Tibial nerve (tissue), 4 donors: ENCODE measurements around the gene LENEP. TPM values are rescaled to one million over a fixed set of nuclear protein-coding genes. Genes with fewer than 3 reads are reported as not detected.

Source experiments
- DNase-seq, 2 donors: peaks; one replicate each; pipeline ENCODE4 v3.0.0-alpha.2; 2019; ENCODE audit warnings: low spot score in 2 of 2
- H3K27ac ChIP-seq, 4 donors: fragments of 200-600 bp; sonication (generic) in 3 of 4; one replicate each; pipeline ENCODE4 v1.5.1; 2017 to 2019; ENCODE audit warnings: mild to moderate bottlenecking in 1 of 4
- H3K27me3 ChIP-seq, 2 donors: fragments of 200-600 bp; sonication (generic) in 1 of 2; one replicate each; pipeline versions ENCODE4 v1.5.1 to v1.6.0; 2017 to 2019
- H3K36me3 ChIP-seq, 3 donors: fragments of 200-600 bp; sonication (generic); one replicate each; pipeline ENCODE4 v1.5.1; 2018 to 2019
- H3K4me1 ChIP-seq, 4 donors: fragments of 200-600 bp; sonication (generic) in 3 of 4; one replicate each; pipeline ENCODE4 v1.5.1; 2017 to 2019
- H3K4me3 ChIP-seq, 4 donors: fragments of 200-600 bp; sonication (generic) in 3 of 4; one replicate each; pipeline ENCODE4 v1.5.1; 2017 to 2019; ENCODE audit warnings: mild to moderate bottlenecking in 1 of 4, moderate library complexity in 1 of 4
- H3K9me3 ChIP-seq, 4 donors: fragments of 200-600 bp; sonication (generic) in 3 of 4; one replicate each; pipeline ENCODE4 v1.5.1; 2017 to 2019
- EP300 ChIP-seq, 2 donors: sonication (generic); formaldehyde crosslinking; IDR thresholded peaks; one replicate each; pipeline ENCODE4 v1.6.1; 2017; ENCODE audit warnings: antibody characterized with exemption in 2 of 2, mild to moderate bottlenecking in 1 of 2
- POLR2A ChIP-seq, 2 donors: fragments of 450-650 bp; IDR thresholded peaks; one replicate each; pipeline ENCODE4 v1.6.1; 2017; ENCODE audit warnings: antibody characterized with exemption in 2 of 2, mild to moderate bottlenecking in 2 of 2, moderate library complexity in 2 of 2
- WGBS, 2 donors: methylation state at CpG; one replicate each; pipeline ENCODE4 v1.1.5; 2018; 5-methylcytosine and 5-hydroxymethylcytosine counted together
- total RNA-seq, 4 donors: library from RNA; depleted of rRNA; stranded (reverse); fragments of >200 nt; gene quantifications; one replicate each; pipeline ENCODE4 v1.1.0, GENCODE V29; 2016
- TF ChIP-seq, protein P1 (sequence below), 5 experiments: fragments of 200-600 bp in 3 of 5; fragments of 450-650 bp in 2 of 5; sonication (generic) in 3 of 5; IDR thresholded peaks; one replicate each; pipeline ENCODE4 v1.5.1; 2016 to 2019; ENCODE audit warnings: antibody characterized with exemption in 5 of 5, mild to moderate bottlenecking in 3 of 5, moderate library complexity in 2 of 5

LENEP gene
- total RNA-seq, 4 donors from 2014 or later = 1.5 TPM; not detected in 3

- Histone ChIP-seq H3K27ac (peak overlapping the region in 1 of 4 donors; percentile 52), H3K36me3 (peaks cover 0 to 59% (median 9%) of the 10 kb centered on the region in 3 donors), H3K9me3 (no peaks in the 10 kb centered on the region), H3K27me3 (no peaks in the 10 kb centered on the region), H3K4me1 (peaks cover 0 to 38% (median 17%) of the 10 kb centered on the region in 4 donors), H3K4me3 (no peak overlapping the region)
- DNase-seq = no peak
- TF ChIP-seq POLR2A (IDR thresholded peaks at IDR 0.05) (no peak), EP300 (IDR thresholded peaks at IDR 0.05) (no peak)
- TF ChIP-seq, protein P1, sequence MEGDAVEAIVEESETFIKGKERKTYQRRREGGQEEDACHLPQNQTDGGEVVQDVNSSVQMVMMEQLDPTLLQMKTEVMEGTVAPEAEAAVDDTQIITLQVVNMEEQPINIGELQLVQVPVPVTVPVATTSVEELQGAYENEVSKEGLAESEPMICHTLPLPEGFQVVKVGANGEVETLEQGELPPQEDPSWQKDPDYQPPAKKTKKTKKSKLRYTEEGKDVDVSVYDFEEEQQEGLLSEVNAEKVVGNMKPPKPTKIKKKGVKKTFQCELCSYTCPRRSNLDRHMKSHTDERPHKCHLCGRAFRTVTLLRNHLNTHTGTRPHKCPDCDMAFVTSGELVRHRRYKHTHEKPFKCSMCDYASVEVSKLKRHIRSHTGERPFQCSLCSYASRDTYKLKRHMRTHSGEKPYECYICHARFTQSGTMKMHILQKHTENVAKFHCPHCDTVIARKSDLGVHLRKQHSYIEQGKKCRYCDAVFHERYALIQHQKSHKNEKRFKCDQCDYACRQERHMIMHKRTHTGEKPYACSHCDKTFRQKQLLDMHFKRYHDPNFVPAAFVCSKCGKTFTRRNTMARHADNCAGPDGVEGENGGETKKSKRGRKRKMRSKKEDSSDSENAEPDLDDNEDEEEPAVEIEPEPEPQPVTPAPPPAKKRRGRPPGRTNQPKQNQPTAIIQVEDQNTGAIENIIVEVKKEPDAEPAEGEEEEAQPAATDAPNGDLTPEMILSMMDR (IDR thresholded peaks at IDR 0.05) = no peak
- 74 to 80% methylated on average over 10 of the region's 17 CpGs for WGBS, 2 donors
These were observed 47.2 kb upstream of the LENEP start for GRCh38 chr1:154945962-154946850.

- no peaks in the 10 kb centered on the region for H3K27me3 ChIP-seq
- no peaks in the 10 kb centered on the region for H3K9me3 ChIP-seq
- H3K36me3 ChIP-seq = peaks cover 0 to 67% (median 10%) of the 10 kb centered on the region in 3 donors
- H3K4me3 ChIP-seq = no peak overlapping the region
- DNase-seq = no peak
- TF ChIP-seq, protein P1 (IDR thresholded peaks at IDR 0.05) = no peak
- no peak for TF ChIP-seq EP300 (IDR thresholded peaks at IDR 0.05)
- no peak for TF ChIP-seq POLR2A (IDR thresholded peaks at IDR 0.05)
- peaks cover 0 to 37% (median 19%) of the 10 kb centered on the region in 4 donors for H3K4me1 ChIP-seq
- no peak overlapping the region for H3K27ac ChIP-seq
- WGBS, 2 donors = 93% methylated on average over 10 to 11 of the region's 11 CpGs
These were observed 45.3 kb upstream of the LENEP start for GRCh38 chr1:154948079-154948478.

DNA sequence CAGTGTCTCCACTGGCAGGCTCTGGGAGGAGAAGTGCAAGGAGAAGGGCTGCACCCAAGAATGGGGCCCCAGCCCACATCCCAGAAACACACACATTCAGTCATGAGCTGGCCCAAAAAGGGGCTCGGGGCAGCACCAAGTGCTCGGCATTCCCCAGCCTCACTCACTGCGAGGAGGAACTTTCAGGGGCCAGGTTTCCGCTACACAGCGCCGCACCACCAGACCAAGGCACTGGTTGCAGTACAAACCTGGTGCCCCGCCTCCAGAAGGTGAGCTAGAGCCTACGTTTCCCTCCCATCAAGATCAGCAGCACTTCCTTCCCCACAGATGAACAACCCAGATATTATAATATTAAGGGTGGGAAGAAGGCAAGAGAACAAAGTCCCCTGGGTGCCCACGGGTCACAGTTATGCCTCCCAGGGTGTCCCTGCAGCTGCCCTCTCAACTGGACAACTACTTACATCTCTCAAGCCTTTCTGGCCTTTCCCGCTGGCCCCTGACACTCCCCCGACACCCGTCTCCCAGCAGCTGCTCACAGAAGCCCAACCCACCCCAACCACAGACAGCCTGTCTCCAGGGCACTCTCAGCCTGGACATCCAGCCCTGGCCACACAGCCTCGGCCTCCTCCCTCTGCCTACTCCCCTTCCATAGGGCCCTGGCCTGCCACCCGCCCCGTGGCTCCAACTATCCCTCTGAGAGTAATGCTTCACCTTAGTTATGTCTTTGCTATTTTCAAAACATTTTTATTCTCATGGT, 41.3 kb upstream of the LENEP start:
- 62 to 67% methylated on average over 14 to 15 of the region's 15 CpGs for WGBS, 2 donors
- Histone ChIP-seq H3K36me3 (peaks cover 0 to 42% (median 6%) of the 10 kb centered on the region in 3 donors), H3K4me1 (peaks cover 0 to 52% (median 41%) of the 10 kb centered on the region in 4 donors), H3K4me3 (no peak overlapping the region), H3K9me3 (no peaks in the 10 kb centered on the region), H3K27ac (no peak overlapping the region), H3K27me3 (no peaks in the 10 kb centered on the region)
- TF ChIP-seq, protein P1 (IDR thresholded peaks at IDR 0.05) = no peak
- TF ChIP-seq POLR2A (IDR thresholded peaks at IDR 0.05) (no peak), EP300 (IDR thresholded peaks at IDR 0.05) (no peak)
- DNase-seq = no peak

DNA sequence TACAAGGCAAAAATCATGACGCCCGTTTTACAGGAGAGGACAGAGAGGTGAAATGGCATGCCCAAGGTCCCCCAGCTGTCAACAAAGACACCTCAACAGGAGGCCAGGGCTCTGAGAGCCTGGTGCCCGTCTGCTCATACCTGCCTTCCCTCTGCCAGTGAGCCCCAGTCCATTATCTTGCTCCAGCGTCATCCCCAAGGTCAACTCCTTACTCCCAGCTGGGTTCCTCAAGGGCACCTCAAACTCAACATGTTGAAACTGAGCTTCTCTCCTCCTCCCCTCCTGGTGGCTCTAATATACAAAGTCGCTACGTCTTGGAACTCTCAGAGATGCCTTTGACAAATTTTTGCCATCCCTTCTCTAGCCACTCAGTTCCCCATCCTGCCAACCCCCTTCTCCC, 40.7 kb upstream of the LENEP start:
- WGBS, 2 donors = 82 to 84% methylated on average over 6 of the region's 6 CpGs
- Histone ChIP-seq H3K9me3 (no peaks in the 10 kb centered on the region), H3K4me1 (peaks cover 0 to 57% (median 44%) of the 10 kb centered on the region in 4 donors), H3K36me3 (peaks cover 0 to 37% (median 6%) of the 10 kb centered on the region in 3 donors), H3K4me3 (no peak overlapping the region), H3K27ac (no peak overlapping the region), H3K27me3 (no peaks in the 10 kb centered on the region)
- TF ChIP-seq POLR2A (IDR thresholded peaks at IDR 0.05) (no peak), EP300 (IDR thresholded peaks at IDR 0.05) (no peak)
- TF ChIP-seq, protein P1 (IDR thresholded peaks at IDR 0.05) = no peak
- DNase-seq = no peak
